ENCODE measurements around the gene EIF5.

DNA sequence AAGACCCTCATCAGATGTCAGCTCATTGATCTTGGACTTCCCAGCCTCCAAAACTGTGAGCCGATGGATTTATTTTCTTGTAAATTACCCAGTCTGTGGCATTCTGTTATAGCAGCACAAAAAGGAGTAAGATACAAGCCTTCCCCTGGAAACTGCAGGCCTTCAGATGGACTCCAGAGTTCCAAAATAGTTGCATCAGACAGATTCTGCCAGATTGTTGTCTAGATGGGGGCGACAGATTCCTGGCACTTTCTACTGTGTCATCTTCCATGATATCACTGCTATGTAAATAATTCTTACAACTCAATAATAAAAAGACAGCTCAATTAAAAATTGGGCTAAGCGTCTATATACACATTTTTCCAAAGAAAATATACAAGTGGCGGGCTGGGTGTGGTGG, 34.0 kb downstream of the EIF5 start:
- TF ChIP-seq ETS1 (IDR thresholded peaks at IDR 0.05) (no peak), CTCF (conservative IDR thresholded peaks at IDR 0.05; ENCODE audit: low read depth in 2 of 2) (no peak), ZNF114 (CRISPR knock-in tag; IDR thresholded peaks at IDR 0.05) (no peak), EZH2phosphoT487 (IDR thresholded peaks at IDR 0.05; ENCODE audit: unreplicated experiment) (no peak), POLR2AphosphoS5 (IDR thresholded peaks at IDR 0.05; ENCODE audit: low read depth) (no peak), EZH2 (IDR thresholded peaks at IDR 0.05; ENCODE audit: low read depth, unreplicated experiment) (no peak), CREB1 (CRISPR knock-in tag; IDR thresholded peaks at IDR 0.05; ENCODE audit: low read depth) (no peak), JUNB (IDR thresholded peaks at IDR 0.05; ENCODE audit: unreplicated experiment) (no peak), NANOG (IDR thresholded peaks at IDR 0.05; ENCODE audit: borderline replicate concordance) (no peak), ZNF331 (CRISPR knock-in tag; IDR thresholded peaks at IDR 0.05; ENCODE audit: low read depth) (no peak), STAT1 (IDR thresholded peaks at IDR 0.05; ENCODE audit: unreplicated experiment) (no peak)
- TF ChIP-seq, protein P1, sequence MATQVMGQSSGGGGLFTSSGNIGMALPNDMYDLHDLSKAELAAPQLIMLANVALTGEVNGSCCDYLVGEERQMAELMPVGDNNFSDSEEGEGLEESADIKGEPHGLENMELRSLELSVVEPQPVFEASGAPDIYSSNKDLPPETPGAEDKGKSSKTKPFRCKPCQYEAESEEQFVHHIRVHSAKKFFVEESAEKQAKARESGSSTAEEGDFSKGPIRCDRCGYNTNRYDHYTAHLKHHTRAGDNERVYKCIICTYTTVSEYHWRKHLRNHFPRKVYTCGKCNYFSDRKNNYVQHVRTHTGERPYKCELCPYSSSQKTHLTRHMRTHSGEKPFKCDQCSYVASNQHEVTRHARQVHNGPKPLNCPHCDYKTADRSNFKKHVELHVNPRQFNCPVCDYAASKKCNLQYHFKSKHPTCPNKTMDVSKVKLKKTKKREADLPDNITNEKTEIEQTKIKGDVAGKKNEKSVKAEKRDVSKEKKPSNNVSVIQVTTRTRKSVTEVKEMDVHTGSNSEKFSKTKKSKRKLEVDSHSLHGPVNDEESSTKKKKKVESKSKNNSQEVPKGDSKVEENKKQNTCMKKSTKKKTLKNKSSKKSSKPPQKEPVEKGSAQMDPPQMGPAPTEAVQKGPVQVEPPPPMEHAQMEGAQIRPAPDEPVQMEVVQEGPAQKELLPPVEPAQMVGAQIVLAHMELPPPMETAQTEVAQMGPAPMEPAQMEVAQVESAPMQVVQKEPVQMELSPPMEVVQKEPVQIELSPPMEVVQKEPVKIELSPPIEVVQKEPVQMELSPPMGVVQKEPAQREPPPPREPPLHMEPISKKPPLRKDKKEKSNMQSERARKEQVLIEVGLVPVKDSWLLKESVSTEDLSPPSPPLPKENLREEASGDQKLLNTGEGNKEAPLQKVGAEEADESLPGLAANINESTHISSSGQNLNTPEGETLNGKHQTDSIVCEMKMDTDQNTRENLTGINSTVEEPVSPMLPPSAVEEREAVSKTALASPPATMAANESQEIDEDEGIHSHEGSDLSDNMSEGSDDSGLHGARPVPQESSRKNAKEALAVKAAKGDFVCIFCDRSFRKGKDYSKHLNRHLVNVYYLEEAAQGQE (IDR thresholded peaks at IDR 0.05; ENCODE audit: unreplicated experiment) = no peak
- TF ChIP-seq, protein P2, sequence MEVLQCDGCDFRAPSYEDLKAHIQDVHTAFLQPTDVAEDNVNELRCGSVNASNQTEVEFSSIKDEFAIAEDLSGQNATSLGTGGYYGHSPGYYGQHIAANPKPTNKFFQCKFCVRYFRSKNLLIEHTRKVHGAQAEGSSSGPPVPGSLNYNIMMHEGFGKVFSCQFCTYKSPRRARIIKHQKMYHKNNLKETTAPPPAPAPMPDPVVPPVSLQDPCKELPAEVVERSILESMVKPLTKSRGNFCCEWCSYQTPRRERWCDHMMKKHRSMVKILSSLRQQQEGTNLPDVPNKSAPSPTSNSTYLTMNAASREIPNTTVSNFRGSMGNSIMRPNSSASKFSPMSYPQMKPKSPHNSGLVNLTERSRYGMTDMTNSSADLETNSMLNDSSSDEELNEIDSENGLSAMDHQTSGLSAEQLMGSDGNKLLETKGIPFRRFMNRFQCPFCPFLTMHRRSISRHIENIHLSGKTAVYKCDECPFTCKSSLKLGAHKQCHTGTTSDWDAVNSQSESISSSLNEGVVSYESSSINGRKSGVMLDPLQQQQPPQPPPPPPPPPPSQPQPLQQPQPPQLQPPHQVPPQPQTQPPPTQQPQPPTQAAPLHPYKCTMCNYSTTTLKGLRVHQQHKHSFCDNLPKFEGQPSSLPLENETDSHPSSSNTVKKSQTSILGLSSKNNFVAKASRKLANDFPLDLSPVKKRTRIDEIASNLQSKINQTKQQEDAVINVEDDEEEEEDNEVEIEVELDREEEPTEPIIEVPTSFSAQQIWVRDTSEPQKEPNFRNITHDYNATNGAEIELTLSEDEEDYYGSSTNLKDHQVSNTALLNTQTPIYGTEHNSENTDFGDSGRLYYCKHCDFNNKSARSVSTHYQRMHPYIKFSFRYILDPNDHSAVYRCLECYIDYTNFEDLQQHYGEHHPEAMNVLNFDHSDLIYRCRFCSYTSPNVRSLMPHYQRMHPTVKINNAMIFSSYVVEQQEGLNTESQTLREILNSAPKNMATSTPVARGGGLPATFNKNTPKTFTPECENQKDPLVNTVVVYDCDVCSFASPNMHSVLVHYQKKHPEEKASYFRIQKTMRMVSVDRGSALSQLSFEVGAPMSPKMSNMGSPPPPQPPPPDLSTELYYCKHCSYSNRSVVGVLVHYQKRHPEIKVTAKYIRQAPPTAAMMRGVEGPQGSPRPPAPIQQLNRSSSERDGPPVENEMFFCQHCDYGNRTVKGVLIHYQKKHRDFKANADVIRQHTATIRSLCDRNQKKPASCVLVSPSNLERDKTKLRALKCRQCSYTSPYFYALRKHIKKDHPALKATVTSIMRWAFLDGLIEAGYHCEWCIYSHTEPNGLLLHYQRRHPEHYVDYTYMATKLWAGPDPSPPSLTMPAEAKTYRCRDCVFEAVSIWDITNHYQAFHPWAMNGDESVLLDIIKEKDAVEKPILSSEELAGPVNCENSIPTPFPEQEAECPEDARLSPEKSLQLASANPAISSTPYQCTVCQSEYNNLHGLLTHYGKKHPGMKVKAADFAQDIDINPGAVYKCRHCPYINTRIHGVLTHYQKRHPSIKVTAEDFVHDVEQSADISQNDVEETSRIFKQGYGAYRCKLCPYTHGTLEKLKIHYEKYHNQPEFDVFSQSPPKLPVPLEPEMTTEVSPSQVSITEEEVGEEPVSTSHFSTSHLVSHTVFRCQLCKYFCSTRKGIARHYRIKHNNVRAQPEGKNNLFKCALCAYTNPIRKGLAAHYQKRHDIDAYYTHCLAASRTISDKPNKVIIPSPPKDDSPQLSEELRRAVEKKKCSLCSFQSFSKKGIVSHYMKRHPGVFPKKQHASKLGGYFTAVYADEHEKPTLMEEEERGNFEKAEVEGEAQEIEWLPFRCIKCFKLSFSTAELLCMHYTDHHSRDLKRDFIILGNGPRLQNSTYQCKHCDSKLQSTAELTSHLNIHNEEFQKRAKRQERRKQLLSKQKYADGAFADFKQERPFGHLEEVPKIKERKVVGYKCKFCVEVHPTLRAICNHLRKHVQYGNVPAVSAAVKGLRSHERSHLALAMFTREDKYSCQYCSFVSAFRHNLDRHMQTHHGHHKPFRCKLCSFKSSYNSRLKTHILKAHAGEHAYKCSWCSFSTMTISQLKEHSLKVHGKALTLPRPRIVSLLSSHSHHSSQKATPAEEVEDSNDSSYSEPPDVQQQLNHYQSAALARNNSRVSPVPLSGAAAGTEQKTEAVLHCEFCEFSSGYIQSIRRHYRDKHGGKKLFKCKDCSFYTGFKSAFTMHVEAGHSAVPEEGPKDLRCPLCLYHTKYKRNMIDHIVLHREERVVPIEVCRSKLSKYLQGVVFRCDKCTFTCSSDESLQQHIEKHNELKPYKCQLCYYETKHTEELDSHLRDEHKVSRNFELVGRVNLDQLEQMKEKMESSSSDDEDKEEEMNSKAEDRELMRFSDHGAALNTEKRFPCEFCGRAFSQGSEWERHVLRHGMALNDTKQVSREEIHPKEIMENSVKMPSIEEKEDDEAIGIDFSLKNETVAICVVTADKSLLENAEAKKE (CRISPR knock-in tag; IDR thresholded peaks at IDR 0.05) = no peak
